Spleen (tissue), 7 donors: ENCODE data around the gene OTX2.

Source experiments
- CTCF ChIP-seq, 11 experiments: fragments of 200-600 bp in 7 of 11; fragments of 450-650 bp in 4 of 11; sonication (generic) in 4 of 11; IDR thresholded peaks in 8 of 11; conservative IDR thresholded peaks in 3 of 11; 1 replicate in 7 of 11; 2 replicates in 4 of 11; pipeline versions ENCODE4 v1.4.0 to v1.8.0; 2016 to 2021; ENCODE audit warnings: antibody characterized with exemption in 11 of 11, inconsistent platforms in 4 of 11, mild to moderate bottlenecking in 1 of 11
- POLR2A ChIP-seq, 3 donors: fragments of 450-650 bp; IDR thresholded peaks; one replicate each; pipeline ENCODE4 v1.5.1; 2017; ENCODE audit warnings: antibody characterized with exemption in 3 of 3, mild to moderate bottlenecking in 1 of 3
- POLR2AphosphoS5 ChIP-seq, 3 donors: sonication (generic); formaldehyde crosslinking; IDR thresholded peaks; one replicate each; pipeline ENCODE4 v1.5.1; 2017; ENCODE audit warnings: antibody characterized with exemption in 3 of 3
- donor health status: DM: no; HTN: no; CAD: no; lungs with moderate emphysema.
- donor health status: DM: no; HTN: no; CAD: no.
- donor health status: DM: no; HTN: no; CAD: no.

GRCh38 chr14:56858422-56858821 lies 48.1 kb upstream of the OTX2 start:
- TF ChIP-seq CTCF (IDR thresholded peaks at IDR 0.05 in 8 of 11, conservative IDR thresholded peaks at IDR 0.05 in 3 of 11) (no peak), POLR2AphosphoS5 (IDR thresholded peaks at IDR 0.05) (no peak), POLR2A (IDR thresholded peaks at IDR 0.05) (no peak)
